Gastroesophageal sphincter (tissue), 3 donors: ENCODE results near the gene SEMA4D.

Experiments used
- EP300 ChIP-seq: sonication (generic); formaldehyde crosslinking; IDR thresholded peaks from one replicate; pipeline ENCODE4 v1.6.1; 2017; ENCODE audit warnings: antibody characterized with exemption, mild to moderate bottlenecking
- POLR2A ChIP-seq, 2 donors: fragments of 450-650 bp; IDR thresholded peaks; one replicate each; pipeline ENCODE4 v1.6.1; 2017; ENCODE audit warnings: antibody characterized with exemption in 2 of 2, mild to moderate bottlenecking in 2 of 2, moderate library complexity in 1 of 2
- TF ChIP-seq, protein P1 (sequence below), 4 experiments: fragments of 200-600 bp in 2 of 4; fragments of 450-650 bp in 2 of 4; sonication (generic) in 1 of 4; IDR thresholded peaks; one replicate each; pipeline ENCODE4 v1.5.1; 2017 to 2019; ENCODE audit warnings: antibody characterized with exemption in 4 of 4, mild to moderate bottlenecking in 2 of 4, moderate library complexity in 2 of 4

DNA sequence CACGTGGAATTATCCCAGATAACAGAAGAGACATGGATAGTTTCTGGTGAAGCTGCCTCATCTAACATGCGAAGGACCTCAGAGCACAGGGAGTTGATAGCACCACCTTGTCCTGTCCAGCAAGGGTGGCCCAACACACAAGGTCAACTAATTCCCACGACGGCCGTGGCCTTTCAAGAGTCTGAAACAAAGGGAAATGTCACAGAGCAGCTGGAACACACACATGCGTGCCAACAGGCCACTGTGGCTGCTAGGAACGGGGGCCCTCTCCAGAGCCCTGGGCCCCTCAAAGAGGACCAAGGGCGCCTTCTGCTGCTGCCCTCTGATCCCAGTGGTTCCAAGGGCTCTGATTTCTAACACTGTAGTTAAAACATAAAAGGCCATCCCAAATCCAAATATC, 128.9 kb downstream of the SEMA4D start:
- TF ChIP-seq, protein P1, sequence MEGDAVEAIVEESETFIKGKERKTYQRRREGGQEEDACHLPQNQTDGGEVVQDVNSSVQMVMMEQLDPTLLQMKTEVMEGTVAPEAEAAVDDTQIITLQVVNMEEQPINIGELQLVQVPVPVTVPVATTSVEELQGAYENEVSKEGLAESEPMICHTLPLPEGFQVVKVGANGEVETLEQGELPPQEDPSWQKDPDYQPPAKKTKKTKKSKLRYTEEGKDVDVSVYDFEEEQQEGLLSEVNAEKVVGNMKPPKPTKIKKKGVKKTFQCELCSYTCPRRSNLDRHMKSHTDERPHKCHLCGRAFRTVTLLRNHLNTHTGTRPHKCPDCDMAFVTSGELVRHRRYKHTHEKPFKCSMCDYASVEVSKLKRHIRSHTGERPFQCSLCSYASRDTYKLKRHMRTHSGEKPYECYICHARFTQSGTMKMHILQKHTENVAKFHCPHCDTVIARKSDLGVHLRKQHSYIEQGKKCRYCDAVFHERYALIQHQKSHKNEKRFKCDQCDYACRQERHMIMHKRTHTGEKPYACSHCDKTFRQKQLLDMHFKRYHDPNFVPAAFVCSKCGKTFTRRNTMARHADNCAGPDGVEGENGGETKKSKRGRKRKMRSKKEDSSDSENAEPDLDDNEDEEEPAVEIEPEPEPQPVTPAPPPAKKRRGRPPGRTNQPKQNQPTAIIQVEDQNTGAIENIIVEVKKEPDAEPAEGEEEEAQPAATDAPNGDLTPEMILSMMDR (IDR thresholded peaks at IDR 0.05): no peak
- TF ChIP-seq POLR2A (IDR thresholded peaks at IDR 0.05) (no peak), EP300 (no peak)
